HepG2 (cell line): ENCODE results near the gene MED10. TPM values are rescaled to one million over a fixed set of nuclear protein-coding genes. Genes with fewer than 3 reads are reported as not detected.

Experiments used
- ATAC-seq: fragments of 200-7000 bp; cut with Tn5 transposase; 3 replicates; pipeline ENCODE4 v1.9.1; 2020; ENCODE audit warnings: mild to moderate bottlenecking, moderate library complexity
- BruUV-seq: library from RNA; stranded (reverse); fragments of 400-500 nt; replicated peaks from 2 replicates; lab custom pipeline; 2021; lab: Mats Ljungman, UMichigan
- CTCF ChIA-PET: fragments of 300-600 bp; formaldehyde crosslinking; extraction: SDS; loops from one replicate; lab custom pipeline; 2021; ENCODE audit warnings: low total read pairs, inconsistent platforms, low intra/inter-chr PET ratio; lab: Yijun Ruan, JAX
- POLR2A ChIA-PET: fragments of 350-600 bp; sonication (Branson Sonifier 250); formaldehyde crosslinking; loops from one replicate; lab custom pipeline; 2020; ENCODE audit warnings: antibody characterized with exemption, inconsistent platforms; lab: Yijun Ruan, JAX
- DNase-seq: peaks from one replicate; pipeline ENCODE4 v3.0.0-alpha.2; 2015; ENCODE audit warnings: low spot score
- FAIRE-seq: peaks from 3 replicates; lab custom pipeline; 2011; peaks lifted over from hg19 to GRCh38; lab: Jason Lieb, UNC
- H2AFZ ChIP-seq: one replicate; pipeline ENCODE4 v1.6.1; 2011; ENCODE audit warnings: low read length, inconsistent platforms
- H3K27ac ChIP-seq: fragments of 300-600 bp; 3 replicates; pipeline ENCODE4 v1.8.0; 2011; ENCODE audit warnings: mixed run types, mild to moderate bottlenecking, mixed read lengths, low read length, inconsistent platforms; ENCODE audit not compliant: insufficient read depth; ENCODE audit errors: extremely low read length
- H3K27me3 ChIP-seq, 2 experiments: fragments of 200-600 bp in 1 of 2; 2 replicates in 1 of 2; 3 replicates in 1 of 2; pipeline versions ENCODE4 v1.6.0 to v1.8.0; 2011; ENCODE audit warnings: low read length in 2 of 2, mild to moderate bottlenecking in 2 of 2, moderate library complexity in 2 of 2, inconsistent platforms in 1 of 2; ENCODE audit not compliant: insufficient read depth in 2 of 2, control insufficient read depth in 1 of 2
- H3K36me3 ChIP-seq, 2 experiments: fragments of 200-600 bp in 1 of 2; replicated peaks in 1 of 2; 2 replicates in 1 of 2; 3 replicates in 1 of 2; pipeline versions ENCODE4 v1.5.1 to v1.8.0; 2011; ENCODE audit warnings: low read length in 2 of 2, inconsistent platforms in 1 of 2; ENCODE audit not compliant: insufficient read depth in 2 of 2, control insufficient read depth in 1 of 2
- H3K4me1 ChIP-seq: 2 replicates; pipeline ENCODE4 v1.5.1; 2012; ENCODE audit warnings: low read length, inconsistent platforms; ENCODE audit not compliant: insufficient read depth
- H3K4me2 ChIP-seq: 2 replicates; pipeline ENCODE4 v1.6.0; 2011; ENCODE audit warnings: low read depth, low read length, inconsistent platforms
- H3K4me3 ChIP-seq, 3 experiments: fragments of 200-600 bp in 1 of 3; sonication (generic), shearing (Covaris generic) in 1 of 3; replicated peaks in 1 of 3; 2 replicates each; pipeline ENCODE4 v1.5.1; 2011 to 2016; ENCODE audit warnings: low read length in 3 of 3, inconsistent platforms in 2 of 3, low read depth in 2 of 3, mild to moderate bottlenecking in 2 of 3, control low read depth in 1 of 3, mixed read lengths in 1 of 3; ENCODE audit not compliant: insufficient read depth in 1 of 3
- H3K79me2 ChIP-seq: one replicate; pipeline ENCODE4 v1.6.1; 2011; ENCODE audit warnings: low read length, inconsistent platforms; ENCODE audit not compliant: insufficient read depth
- H3K9ac ChIP-seq: 2 replicates; pipeline ENCODE4 v1.6.0; 2011; ENCODE audit warnings: mild to moderate bottlenecking, low read depth, low read length, inconsistent platforms; ENCODE audit not compliant: insufficient read depth
- H3K9me3 ChIP-seq: 2 replicates; pipeline ENCODE4 v1.5.1; 2012; ENCODE audit warnings: mild to moderate bottlenecking, low read length
- H4K20me1 ChIP-seq: 2 replicates; pipeline ENCODE4 v1.6.0; 2011; ENCODE audit warnings: inconsistent platforms, mild to moderate bottlenecking, low read length, moderate library complexity; ENCODE audit not compliant: insufficient read depth
- ATF7 ChIP-seq, 2 experiments: fragments of 450-650 bp in 1 of 2; sonication (generic) in 1 of 2; formaldehyde crosslinking in 1 of 2; IDR thresholded peaks; 2 replicates each; pipeline versions ENCODE4 v1.4.0 to v1.6.1; 2016 to 2020; ENCODE audit warnings: antibody characterized with exemption in 1 of 2, mild to moderate bottlenecking in 1 of 2, missing genetic modification reagents in 1 of 2
- CREB1 ChIP-seq, 2 experiments: fragments of 450-650 bp in 1 of 2; IDR thresholded peaks; 2 replicates each; pipeline ENCODE4 v1.6.1; 2016 to 2017; ENCODE audit warnings: control low read depth in 1 of 2, mild to moderate bottlenecking in 1 of 2, missing compliant biosample characterization in 1 of 2, missing genetic modification characterization in 1 of 2
- HOMEZ ChIP-seq: IDR thresholded peaks from 2 replicates; pipeline ENCODE4 v1.6.1; 2016; ENCODE audit warnings: low read depth
- JUN ChIP-seq: sonication (generic); formaldehyde crosslinking; IDR thresholded peaks from 2 replicates; pipeline ENCODE4 v1.4.0; 2020; ENCODE audit warnings: mild to moderate bottlenecking, missing genetic modification reagents
- KLF6 ChIP-seq: IDR thresholded peaks from 2 replicates; pipeline ENCODE4 v1.8.0; 2016; ENCODE audit warnings: missing biosample characterization, missing genetic modification reagents
- PRDM4 ChIP-seq: sonication (generic); formaldehyde crosslinking; IDR thresholded peaks from 2 replicates; pipeline ENCODE4 v1.9.0; 2021; ENCODE audit warnings: missing genetic modification reagents, borderline replicate concordance
- TMF1 ChIP-seq: sonication (generic); formaldehyde crosslinking; IDR thresholded peaks from 2 replicates; pipeline ENCODE4 v1.8.1; 2022; ENCODE audit warnings: low read depth, missing genetic modification reagents
- TRAFD1 ChIP-seq: sonication (generic); formaldehyde crosslinking; IDR thresholded peaks from 2 replicates; pipeline ENCODE4 v1.5.1; 2020; ENCODE audit warnings: missing genetic modification reagents, mild to moderate bottlenecking, borderline replicate concordance
- TRIM22 ChIP-seq: fragments of 450-650 bp; IDR thresholded peaks from 2 replicates; pipeline ENCODE4 v1.6.1; 2017
- ZNF337 ChIP-seq: sonication (generic); formaldehyde crosslinking; IDR thresholded peaks from 2 replicates; pipeline ENCODE4 v1.5.1; 2020; ENCODE audit warnings: missing genetic modification reagents, low read depth, mild to moderate bottlenecking, borderline replicate concordance
- ZNF546 ChIP-seq: sonication (generic); formaldehyde crosslinking; conservative IDR thresholded peaks from 2 replicates; pipeline ENCODE4 v1.8.1; 2023; ENCODE audit warnings: mild to moderate bottlenecking, missing genetic modification reagents
- ZNF605 ChIP-seq: sonication (generic); formaldehyde crosslinking; IDR thresholded peaks from 2 replicates; pipeline ENCODE4 v1.8.0; 2022; ENCODE audit warnings: mild to moderate bottlenecking, missing genetic modification reagents
- ZNF720 ChIP-seq: sonication (generic); formaldehyde crosslinking; IDR thresholded peaks from 2 replicates; pipeline ENCODE4 v1.4.0; 2020; ENCODE audit warnings: missing genetic modification reagents
- WGBS: methylation state at CpG from one replicate; pipeline ENCODE4 v1.1.6; 2017; ENCODE audit warnings: low lambda C conversion rate; 5-methylcytosine and 5-hydroxymethylcytosine counted together
- in situ Hi-C: cut with HindIII; loops from 2 replicates; pipeline ENCODE4 v1.10.0; 2017; ENCODE audit warnings: low pct_unique_long_range_greater_than_20kb; ENCODE audit not compliant: extremely low pct_ligation_motif_present
- intact Hi-C: fragments of 100-400 bp; cut with micrococcal nuclease; formaldehyde crosslinking; loops from one replicate; pipeline ENCODE4 v1.10.0; 2022; ENCODE audit not compliant: unreplicated experiment
- polyA plus RNA-seq, 8 experiments: library from polyadenylated mRNA; depleted of rRNA in 3 of 8; stranded (reverse) in 7 of 8; unstranded in 1 of 8; fragments of >200 nt; fragmentation: Illumina TruSeq in 4 of 8; extraction: Trizol in 4 of 8; gene quantifications; 2 replicates each; pipeline versions ENCODE4 v1.2.1 to v1.2.3, GENCODE V29; 2011 to 2016; ENCODE audit warnings: low read depth in 4 of 8, missing spikeins in 1 of 8, mixed read lengths in 1 of 8; ENCODE audit not compliant: insufficient read depth in 1 of 8
- total RNA-seq, 5 experiments: library from RNA; depleted of rRNA; stranded (reverse); fragments of >200 nt; fragmentation: Illumina TruSeq; extraction: Trizol; gene quantifications; 2 replicates each; pipeline ENCODE4 v1.2.3, GENCODE V29; 2016; ENCODE audit warnings: low read depth in 1 of 5

Gene MED10
- total and polyA plus RNA-seq, 2 of the 13 experiments (the other 11 are each of a cell fraction or from before 2014, with no cell fraction given): 11.2 to 23.7 TPM

GRCh38 chr5:6391151-6391550 is 12.8 kb upstream of the MED10 start (continued):
- no peak for TF ChIP-seq TRAFD1 (CRISPR knock-in tag)
- TF ChIP-seq ZNF605 (CRISPR knock-in tag): no peak
- TF ChIP-seq PRDM4: no peak
- TF ChIP-seq ZNF546 (CRISPR knock-in tag): no peak
- TF ChIP-seq TRIM22: no peak

GRCh38 chr5:6389946-6390530 is 11.7 kb upstream of the MED10 start:
- FAIRE-seq (no peak), ATAC-seq (no peak), DNase-seq (no peak)
- Histone ChIP-seq H3K9me3 (no peaks in the 10 kb centered on the region), H3K27ac (no peak overlapping the region), H2AFZ (no peak overlapping the region), H3K9ac (no peak overlapping the region), H3K4me3 (no peak overlapping the region), H3K4me1 (no peaks in the 10 kb centered on the region), H3K27me3 (peaks cover 2 to 30% of the 10 kb centered on the region in 2 experiments; a peak in 3 of 5 replicates), H3K36me3 (no peaks in the 10 kb centered on the region), H4K20me1 (no peaks in the 10 kb centered on the region; the same call in 1 of the 2 replicates), H3K79me2 (no peaks in the 10 kb centered on the region), H3K4me2 (no peak overlapping the region)
- in situ Hi-C loops: loop anchor here (25.0 kb wide), 1 partner anchor 347 kb away; no protein-coding TSS in a partner anchor
- CTCF ChIA-PET: no interaction called here
- POLR2A ChIA-PET: no interaction called here
- TF ChIP-seq TMF1 (CRISPR knock-in tag) (no peak), JUN (no peak), CREB1 (IDR thresholded peaks at IDR 0.05) (peak; percentile 44; the same call in 1 of the 2 replicates), CREB1 (CRISPR knock-in tag; IDR thresholded peaks at IDR 0.05) (no peak), ATF7 (IDR thresholded peaks at IDR 0.05) (peak; percentile 90), ATF7 (CRISPR knock-in tag; IDR thresholded peaks at IDR 0.05) (no peak), KLF6 (CRISPR knock-in tag) (no peak), HOMEZ (no peak), ZNF337 (no peak), ZNF720 (no peak)
- no TSS peak for BruUV-seq
- WGBS: 7% methylated on average over 7 of the region's 7 CpGs
- intact Hi-C loops: no loop called here
